ENCODE measurements around the gene TNIK. TPM values are rescaled to one million over a fixed set of nuclear protein-coding genes. Genes with fewer than 3 reads are reported as not detected.

The TNIK gene
- total and polyA plus RNA-seq, 10 of the 15 experiments (the other 5 are each of a cell fraction or from before 2014, with no cell fraction given), result 13.9 to 74.3 (median 48.2) TPM

- no peak for TF ChIP-seq JUND (IDR thresholded peaks at IDR 0.05; ENCODE audit: low read depth, low read length)
- TF ChIP-seq ZBTB40 (IDR thresholded peaks at IDR 0.05; ENCODE audit: borderline replicate concordance), result no peak
- TF ChIP-seq CHD2 (IDR thresholded peaks at IDR 0.05; ENCODE audit: borderline replicate concordance, low read depth, low read length), result no peak
- TF ChIP-seq FOXK2 (IDR thresholded peaks at IDR 0.05), result no peak
These were observed 229.3 kb downstream of the TNIK start (continued) for GRCh38 chr3:171230865-171231264.

- no peak for TF ChIP-seq PBX3 (IDR thresholded peaks at IDR 0.05; ENCODE audit: insufficient replicate concordance, low read depth, low read length)
- no peak for TF ChIP-seq SREBF2 (IDR thresholded peaks at IDR 0.05; ENCODE audit: low read length)
- TF ChIP-seq SMAD1 (IDR thresholded peaks at IDR 0.05; ENCODE audit: low read depth, partially characterized antibody), result no peak
- no peak for TF ChIP-seq NR2F1 (conservative IDR thresholded peaks at IDR 0.05)
- Histone ChIP-seq H3K4me1 (ENCODE audit: control insufficient read depth, insufficient read depth, low read length) (peaks cover 21% of the 10 kb centered on the region), H3K4me3 (no peak overlapping the region), H3K9ac (ENCODE audit: control insufficient read depth, insufficient read depth, low read length) (no peak overlapping the region), H3K4me2 (ENCODE audit: control insufficient read depth, insufficient read depth) (no peak overlapping the region), H3K36me3 (ENCODE audit: control insufficient read depth in 2 of 2, insufficient read depth in 2 of 2, low read length in 1 of 2) (peaks cover 3 to 15% of the 10 kb centered on the region in 2 experiments), H3K27ac (ENCODE audit: control insufficient read depth, insufficient read depth) (no peak overlapping the region), H3K79me2 (ENCODE audit: control insufficient read depth, insufficient read depth, low read length) (peaks cover 31% of the 10 kb centered on the region), H4K20me1 (ENCODE audit: control insufficient read depth, insufficient read depth) (no peaks in the 10 kb centered on the region), H2AFZ (ENCODE audit: control insufficient read depth, low read depth, low read length) (no peak overlapping the region), H3K9me3 (replicated peaks; ENCODE audit: control insufficient read depth, insufficient read depth, low read length) (peaks cover 15% of the 10 kb centered on the region), H3K27me3 (replicated peaks in 1 of 2; ENCODE audit: control insufficient read depth in 2 of 2, insufficient read depth in 2 of 2, low read length in 1 of 2) (no peaks in the 10 kb centered on the region)
- FAIRE-seq, result no peak
- ATAC-seq, result no peak
- no peak for DNase-seq (ENCODE audit: low read depth, low spot score)
- BruUV-seq (replicated peaks), result no TSS peak
- SMC1A ChIA-PET (ENCODE audit: uncharacterized antibody, unreplicated experiment), result interaction anchor here (0.8 kb wide), 1 partner anchor 26 kb away, joined by 3 read pairs; no protein-coding TSS in a partner anchor
- CTCF ChIA-PET, result no interaction called here
- in situ Hi-C loops (cut with MboI), result no loop called here
- POLR2A ChIA-PET, result no interaction called here
- WGBS (ENCODE audit: insufficient coverage, insufficient replicate concordance, low lambda C conversion rate, missing lambda C conversion rate), result 100% methylated on average over 2 of the region's 2 CpGs
- intact Hi-C loops (cut with micrococcal nuclease; ENCODE audit: unreplicated experiment), result no loop called here
- RAD21 ChIA-PET (ENCODE audit: unreplicated experiment), result no interaction called here
These were observed 231.0 kb downstream of the TNIK start for GRCh38 chr3:171229173-171229572.

All from GM12878 (cell line).